AG04449 (cell line): Measurements from ENCODE around the gene FBN2.

Source experiments
- CTCF ChIA-PET: fragments of 350-600 bp; formaldehyde crosslinking; extraction: SDS; loops from one replicate; lab custom pipeline; 2021; ENCODE audit warnings: antibody characterized with exemption; lab: Yijun Ruan, JAX
- POLR2A ChIA-PET: fragments of 400-600, 350-600 bp; formaldehyde crosslinking; extraction: SDS; loops from one replicate; lab custom pipeline; 2020; ENCODE audit warnings: antibody characterized with exemption, inconsistent platforms; lab: Yijun Ruan, JAX
- DNase-seq: peaks from one replicate; pipeline ENCODE4 v3.0.0-alpha.2; 2010; ENCODE audit warnings: low read depth, low spot score
- H3K4me3 ChIP-seq: 2 replicates; pipeline ENCODE4 v1.5.1; 2011; ENCODE audit warnings: low read depth, mild to moderate bottlenecking, control low read depth, low read length
- TF ChIP-seq, protein P1 (sequence below): IDR thresholded peaks from one replicate; pipeline ENCODE4 v1.5.1; 2011; ENCODE audit warnings: mild to moderate bottlenecking, moderate library complexity, low read length, control low read depth, inconsistent platforms; ENCODE audit not compliant: insufficient read depth; ENCODE audit errors: missing control alignments

Gene FBN2

DNA sequence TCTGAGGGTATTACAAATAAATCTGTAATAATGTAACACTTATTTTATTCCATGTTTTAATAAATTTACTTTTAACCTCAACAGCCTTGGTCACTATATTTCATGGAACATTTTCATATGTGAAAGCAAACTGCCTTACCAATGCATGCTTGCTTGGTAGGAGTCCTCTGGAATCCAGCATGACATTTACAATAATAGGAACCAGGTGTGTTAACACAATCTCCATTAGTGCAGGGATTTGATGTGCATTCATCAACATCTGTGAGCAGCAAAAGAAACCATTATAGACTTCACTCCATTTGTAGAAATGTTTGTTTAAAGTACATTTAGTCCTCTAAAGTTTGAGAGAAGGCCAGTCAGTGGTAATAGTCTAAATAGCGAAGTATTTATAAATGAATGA is 159.4 kb downstream of the FBN2 start:
- TF ChIP-seq, protein P1, sequence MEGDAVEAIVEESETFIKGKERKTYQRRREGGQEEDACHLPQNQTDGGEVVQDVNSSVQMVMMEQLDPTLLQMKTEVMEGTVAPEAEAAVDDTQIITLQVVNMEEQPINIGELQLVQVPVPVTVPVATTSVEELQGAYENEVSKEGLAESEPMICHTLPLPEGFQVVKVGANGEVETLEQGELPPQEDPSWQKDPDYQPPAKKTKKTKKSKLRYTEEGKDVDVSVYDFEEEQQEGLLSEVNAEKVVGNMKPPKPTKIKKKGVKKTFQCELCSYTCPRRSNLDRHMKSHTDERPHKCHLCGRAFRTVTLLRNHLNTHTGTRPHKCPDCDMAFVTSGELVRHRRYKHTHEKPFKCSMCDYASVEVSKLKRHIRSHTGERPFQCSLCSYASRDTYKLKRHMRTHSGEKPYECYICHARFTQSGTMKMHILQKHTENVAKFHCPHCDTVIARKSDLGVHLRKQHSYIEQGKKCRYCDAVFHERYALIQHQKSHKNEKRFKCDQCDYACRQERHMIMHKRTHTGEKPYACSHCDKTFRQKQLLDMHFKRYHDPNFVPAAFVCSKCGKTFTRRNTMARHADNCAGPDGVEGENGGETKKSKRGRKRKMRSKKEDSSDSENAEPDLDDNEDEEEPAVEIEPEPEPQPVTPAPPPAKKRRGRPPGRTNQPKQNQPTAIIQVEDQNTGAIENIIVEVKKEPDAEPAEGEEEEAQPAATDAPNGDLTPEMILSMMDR: no peak
- no peak for DNase-seq
- CTCF ChIA-PET: interaction anchor here (1.5 kb wide), 1 partner anchor 13 kb away, joined by 3 read pairs; no protein-coding TSS in a partner anchor
- POLR2A ChIA-PET: no interaction called here
- no peak overlapping the region for H3K4me3 ChIP-seq

DNA sequence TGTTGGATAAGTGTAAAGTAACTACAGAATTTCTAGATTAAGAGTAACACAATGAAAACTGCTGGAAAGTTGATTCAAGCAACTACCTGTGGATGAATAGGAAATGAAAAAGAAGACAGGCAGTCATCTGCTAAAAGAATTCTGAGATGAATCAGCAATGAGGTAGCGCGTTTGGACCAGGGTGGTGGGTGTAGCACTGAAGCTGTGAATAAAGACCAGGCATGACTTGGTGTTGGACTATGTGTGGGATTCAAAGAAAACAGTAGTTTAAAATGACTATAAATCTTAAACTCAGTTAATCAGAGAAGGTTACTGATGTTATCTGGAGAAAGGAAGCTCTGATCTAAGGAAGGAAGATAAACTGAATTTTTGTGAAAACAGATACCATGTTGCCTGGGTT is 159.8 kb downstream of the FBN2 start:
- TF ChIP-seq, protein P1: no peak
- ChIA-PET POLR2A (no interaction called here), CTCF (interaction anchor here (1.5 kb wide), 1 partner anchor 14 kb away, joined by 3 read pairs; no protein-coding TSS in a partner anchor)
- no peak overlapping the region for H3K4me3 ChIP-seq
- DNase-seq: no peak

DNA sequence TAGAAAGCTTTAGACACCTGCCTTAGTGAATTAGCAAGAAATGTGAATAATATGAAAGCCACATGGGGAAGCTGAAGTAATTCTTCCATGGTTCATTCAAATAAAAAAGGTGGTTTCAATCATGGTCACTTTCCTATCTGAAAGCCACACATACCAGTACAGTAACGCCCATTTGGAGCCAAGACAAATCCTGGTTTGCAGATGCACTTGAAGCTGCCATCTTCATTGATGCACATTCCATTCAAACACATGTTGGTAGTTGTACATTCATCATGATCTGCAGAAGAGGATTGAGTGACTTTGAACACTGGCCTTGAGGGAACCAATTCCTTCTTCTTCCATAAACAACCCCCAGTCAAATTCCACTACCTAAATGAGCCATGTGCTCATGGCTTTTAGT is 161.5 kb downstream of the FBN2 start:
- no peak for DNase-seq
- POLR2A ChIA-PET: no interaction called here
- CTCF ChIA-PET: interaction anchor here (0.7 to 1.1 kb wide), 2 partner anchors 36 to 469 kb away, joined by 3 read pairs; no protein-coding TSS in a partner anchor
- TF ChIP-seq, protein P1: no peak
- no peak overlapping the region for H3K4me3 ChIP-seq

DNA sequence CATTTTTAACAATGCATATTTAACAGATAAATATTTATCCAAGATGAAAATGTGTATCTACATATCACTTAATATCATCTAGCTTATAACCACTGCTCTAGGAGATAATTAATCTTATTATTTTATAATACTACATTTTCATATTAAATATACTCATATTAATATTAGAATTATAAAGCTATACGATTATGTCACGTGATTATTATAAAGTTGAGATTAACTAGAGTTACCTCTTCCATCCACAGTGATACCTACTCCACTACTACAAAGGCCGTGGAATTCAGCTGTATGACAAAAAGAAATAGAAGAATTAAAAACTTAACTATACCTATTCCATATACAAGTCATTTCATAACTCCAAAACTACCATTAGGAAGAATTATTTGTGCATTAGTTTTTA is 171.9 kb downstream of the FBN2 start:
- CTCF ChIA-PET: no interaction called here
- no peak for DNase-seq
- POLR2A ChIA-PET: no interaction called here
- TF ChIP-seq, protein P1: no peak
- H3K4me3 ChIP-seq: no peak overlapping the region

DNA sequence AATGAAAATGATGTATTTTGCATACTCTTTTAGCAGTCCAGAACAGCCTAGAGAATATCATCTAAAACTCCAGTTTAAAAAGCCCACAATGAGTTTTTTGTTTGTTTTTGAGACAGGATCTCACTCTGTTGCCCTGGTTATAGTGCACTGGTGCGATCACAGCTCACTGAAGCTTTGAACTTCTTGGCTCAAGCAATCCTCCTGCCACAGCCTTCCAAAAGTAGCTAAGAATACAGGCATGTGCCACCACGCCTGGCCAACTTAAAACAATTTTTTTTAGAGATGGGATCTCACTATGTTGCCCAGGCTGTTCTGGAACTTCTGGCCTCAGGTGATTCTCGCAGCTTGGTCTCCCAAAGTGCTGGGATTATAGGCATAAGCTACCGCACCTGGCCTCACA is 175.7 kb downstream of the FBN2 start:
- TF ChIP-seq, protein P1: no peak
- no peak for DNase-seq
- no peak overlapping the region for H3K4me3 ChIP-seq
- POLR2A ChIA-PET: no interaction called here
- CTCF ChIA-PET: no interaction called here

DNA sequence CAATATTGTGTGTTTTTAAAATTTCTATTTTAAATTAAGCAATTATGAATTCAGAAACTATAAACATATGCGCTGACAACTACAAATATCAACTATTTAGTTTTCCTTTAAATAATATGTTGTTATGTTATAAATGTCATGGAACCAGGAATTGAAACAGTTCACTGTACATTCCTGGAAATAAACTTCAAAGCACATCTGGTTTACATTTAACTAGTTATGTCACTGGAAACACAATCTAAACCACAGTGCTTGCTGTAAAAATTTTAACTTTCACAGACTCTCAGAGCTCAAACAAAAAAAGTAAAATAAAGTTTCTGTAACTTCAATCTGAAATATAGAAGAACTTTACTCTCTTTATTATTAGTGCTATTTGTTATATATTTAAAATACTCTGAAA is 179.2 kb downstream of the FBN2 start:
- TF ChIP-seq, protein P1: no peak
- ChIA-PET CTCF (no interaction called here), POLR2A (interaction anchor here (0.6 kb wide), 1 partner anchor 52 kb away, joined by 3 read pairs; no protein-coding TSS in a partner anchor)
- no peak for DNase-seq
- H3K4me3 ChIP-seq: no peak overlapping the region
